Heart left ventricle (tissue), 13 donors: Measurements from ENCODE around the gene GLP1R.
A peak's percentile ranks its signal among the peaks of the same experiment; 100 is the strongest.

Experiments
- POLR2A ChIP-seq, 2 donors: fragments of 450-650 bp; IDR thresholded peaks; one replicate each; pipeline ENCODE4 v1.6.1; 2017; ENCODE audit warnings: antibody characterized with exemption in 2 of 2, mild to moderate bottlenecking in 2 of 2, moderate library complexity in 2 of 2
- TF ChIP-seq, protein P1 (sequence below), 12 donors: fragments of 200-600 bp; sonication (generic) in 4 of 12; IDR thresholded peaks; one replicate each; pipeline versions ENCODE4 v1.5.0 to v1.8.0; 2018 to 2022; ENCODE audit warnings: antibody characterized with exemption in 12 of 12, mild to moderate bottlenecking in 5 of 12
- donor health status: ischemic (EF 13 %, LVEDD 7.1; RV severe dilation, severe dysfunction).
- donor health status: DM: no; HTN: yes; CAD: no.
- donor health status: DM: no; HTN: no; CAD: no.
- donor health status: ischemic (EF 25% LVEDD 6.9; RV normal size, moderate dysfunction).
- donor health status: ischemic (EF 25% LVEDD 5.7; RV mildly dilated, moderate dysfunction).
- donor health status: ischemic (EF 35%, LVEDD 5.7; RV mildly dilated, moderate dysfunction).
- donor health status: nonischemic (EF 11% LVEDD 7.7; RV severe dilation, severe dysfunction).
- donor health status: DM: yes; HTN: yes; CAD: no.
- donor health status: PGD.
- donor health status: ischemic (EF 29% LVEDD 5.4; RV normal size, mild dysfunction).
- donor health status: nonischemic (EF 23%, LVEDD 6.1; RV moderate dilation, normal function).

DNA sequence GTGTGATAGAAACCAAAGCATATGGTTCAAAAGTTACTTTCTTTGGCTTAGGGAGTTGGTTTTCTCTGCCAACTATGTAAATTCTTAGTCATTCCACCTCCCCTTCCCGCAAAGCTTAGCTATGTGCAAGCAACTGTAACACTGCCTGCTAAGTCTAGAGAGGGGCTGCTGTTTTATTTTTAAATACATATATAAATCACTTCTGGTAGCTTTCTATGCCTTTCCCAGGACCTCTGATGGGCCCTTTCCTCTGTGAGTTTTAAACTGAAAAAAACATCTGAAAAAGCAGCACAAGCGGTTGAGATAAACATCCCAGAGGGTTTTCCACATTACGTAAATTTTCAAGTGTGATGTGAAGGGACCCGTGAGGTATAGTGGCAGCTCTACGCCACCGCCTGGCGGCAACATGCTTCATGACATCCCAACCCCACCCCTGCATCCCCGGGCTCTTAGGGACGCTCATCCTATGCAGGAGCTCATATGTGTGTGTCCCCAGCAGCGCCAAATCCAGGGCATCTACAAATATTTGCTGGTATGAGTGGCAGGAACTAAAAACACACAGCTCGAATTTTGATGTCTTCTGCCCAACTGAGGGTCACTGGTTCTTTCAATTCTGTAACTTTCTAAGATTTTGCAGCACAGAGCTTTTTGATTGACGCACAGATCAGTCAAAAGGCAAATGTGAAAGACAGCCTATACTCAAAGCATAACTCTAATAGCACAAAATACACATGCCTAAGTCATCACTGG, 53.7 kb downstream of the GLP1R start:
- no peak for TF ChIP-seq POLR2A (IDR thresholded peaks at IDR 0.05)
- TF ChIP-seq, protein P1, sequence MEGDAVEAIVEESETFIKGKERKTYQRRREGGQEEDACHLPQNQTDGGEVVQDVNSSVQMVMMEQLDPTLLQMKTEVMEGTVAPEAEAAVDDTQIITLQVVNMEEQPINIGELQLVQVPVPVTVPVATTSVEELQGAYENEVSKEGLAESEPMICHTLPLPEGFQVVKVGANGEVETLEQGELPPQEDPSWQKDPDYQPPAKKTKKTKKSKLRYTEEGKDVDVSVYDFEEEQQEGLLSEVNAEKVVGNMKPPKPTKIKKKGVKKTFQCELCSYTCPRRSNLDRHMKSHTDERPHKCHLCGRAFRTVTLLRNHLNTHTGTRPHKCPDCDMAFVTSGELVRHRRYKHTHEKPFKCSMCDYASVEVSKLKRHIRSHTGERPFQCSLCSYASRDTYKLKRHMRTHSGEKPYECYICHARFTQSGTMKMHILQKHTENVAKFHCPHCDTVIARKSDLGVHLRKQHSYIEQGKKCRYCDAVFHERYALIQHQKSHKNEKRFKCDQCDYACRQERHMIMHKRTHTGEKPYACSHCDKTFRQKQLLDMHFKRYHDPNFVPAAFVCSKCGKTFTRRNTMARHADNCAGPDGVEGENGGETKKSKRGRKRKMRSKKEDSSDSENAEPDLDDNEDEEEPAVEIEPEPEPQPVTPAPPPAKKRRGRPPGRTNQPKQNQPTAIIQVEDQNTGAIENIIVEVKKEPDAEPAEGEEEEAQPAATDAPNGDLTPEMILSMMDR (IDR thresholded peaks at IDR 0.05): peak in 7 of 12 donors; percentile 22 to 41 (median 27)
